Stimulated activated CD4-positive, alpha-beta T cell treated with anti-CD3 and anti-CD28 coated beads, Interleukin-12 subunit alpha, Interleukin-12 subunit beta, amount 100 ng/mL, for 4 hours (primary cell): ENCODE results near the gene NHSL1.

Experiments used
- DNase-seq: peaks from one replicate; pipeline ENCODE4 v3.0.0-alpha.2; 2020

NHSL1 gene

DNA sequence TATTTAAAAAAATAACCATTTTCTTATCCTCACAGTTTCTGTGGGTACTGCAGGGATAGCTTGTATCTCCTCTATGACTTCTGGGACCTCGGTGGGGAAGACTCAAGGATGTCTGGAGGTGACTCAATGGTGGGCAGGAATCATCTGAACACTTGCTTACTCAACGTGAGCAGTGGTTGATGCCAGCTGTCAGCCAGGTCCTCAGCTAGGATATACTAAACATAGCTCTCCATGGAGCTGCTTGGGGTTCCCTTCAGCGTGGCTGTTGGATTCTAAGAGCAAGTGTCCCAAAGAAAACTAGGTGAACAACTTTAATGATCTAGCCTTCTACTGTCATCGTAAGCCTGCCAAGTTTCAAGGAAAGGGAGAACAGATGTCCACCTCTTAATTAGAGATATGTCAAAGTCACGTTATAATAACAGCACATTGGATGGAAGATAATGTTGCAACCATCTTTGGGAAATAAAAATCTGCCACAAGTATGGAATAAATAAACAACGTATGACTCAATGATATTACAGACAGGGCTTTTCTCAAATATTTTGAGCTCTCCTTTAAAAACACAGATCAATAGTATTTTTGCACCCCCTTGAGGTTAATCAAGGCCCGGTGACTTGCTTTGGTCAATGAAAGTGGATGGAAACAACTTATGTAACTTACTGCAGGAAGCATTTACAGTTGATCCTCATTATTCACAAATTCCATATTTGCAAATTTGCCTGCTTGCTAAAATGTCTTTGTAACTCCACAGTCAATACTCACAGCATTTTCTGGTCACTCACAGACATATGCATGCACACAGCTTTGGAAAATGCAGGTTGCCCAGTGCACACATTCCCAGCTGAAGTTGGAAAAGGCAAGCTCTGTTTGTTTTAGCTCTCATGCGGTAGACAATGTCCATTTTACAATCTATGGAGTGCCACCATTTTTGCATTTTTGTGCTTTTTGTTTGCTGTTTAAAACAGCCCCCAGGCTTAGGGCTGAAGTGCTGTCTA lies 101.9 kb downstream of the NHSL1 start:
- DNase-seq = no peak

- no peak for DNase-seq
Measured at GRCh38 chr6:138396709-138397108, 102.6 kb downstream of the NHSL1 start.

GRCh38 chr6:138393871-138394783 lies 105.2 kb downstream of the NHSL1 start:
- DNase-seq = no peak

- DNase-seq = no peak
Measured at GRCh38 chr6:138389551-138389950, 109.7 kb downstream of the NHSL1 start.

- DNase-seq = no peak
Measured at GRCh38 chr6:138387577-138388368, 111.5 kb downstream of the NHSL1 start.

- no peak for DNase-seq
Measured at GRCh38 chr6:138386897-138387296, 112.4 kb downstream of the NHSL1 start.

- no peak for DNase-seq
Measured at GRCh38 chr6:138383776-138384175, 115.5 kb downstream of the NHSL1 start.

DNA sequence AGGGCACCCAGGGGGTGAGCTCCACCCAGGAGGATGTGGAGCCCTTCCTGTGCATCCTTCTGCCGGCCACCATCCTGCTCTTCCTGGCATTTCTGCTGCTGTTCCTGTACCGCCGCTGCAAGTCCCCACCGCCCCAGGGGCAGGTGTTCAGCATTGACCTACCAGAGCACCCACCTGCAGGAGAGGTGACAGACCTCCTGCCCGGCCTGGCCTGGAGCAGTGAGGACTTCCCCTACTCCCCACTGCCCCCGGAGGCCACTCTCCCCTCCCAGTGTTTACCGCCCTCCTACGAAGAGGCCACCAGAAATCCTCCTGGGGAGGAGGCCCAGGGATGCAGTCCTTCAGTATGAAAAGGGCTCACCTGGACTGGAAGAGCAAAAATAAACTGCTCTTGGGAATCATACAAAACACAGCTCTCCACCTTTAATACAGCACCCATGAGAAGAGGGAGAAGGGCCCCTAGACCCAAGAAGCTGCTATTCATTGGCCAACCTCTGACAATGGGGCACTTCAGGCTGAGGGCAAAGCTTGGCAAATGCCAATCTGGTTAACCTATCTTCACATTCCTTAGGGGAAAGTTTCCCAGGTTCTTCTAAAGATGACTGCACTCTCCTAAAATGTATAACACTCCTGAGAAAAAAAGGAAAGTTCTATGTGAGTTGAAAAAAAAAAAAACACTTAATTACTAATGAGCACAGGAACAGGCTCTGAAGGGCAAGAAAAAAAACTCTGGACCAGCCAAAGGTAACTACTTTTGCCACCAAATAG lies 116.6 kb downstream of the NHSL1 start:
- no peak for DNase-seq

- DNase-seq = no peak
Measured at GRCh38 chr6:138378463-138378862, 120.8 kb downstream of the NHSL1 start.

DNA sequence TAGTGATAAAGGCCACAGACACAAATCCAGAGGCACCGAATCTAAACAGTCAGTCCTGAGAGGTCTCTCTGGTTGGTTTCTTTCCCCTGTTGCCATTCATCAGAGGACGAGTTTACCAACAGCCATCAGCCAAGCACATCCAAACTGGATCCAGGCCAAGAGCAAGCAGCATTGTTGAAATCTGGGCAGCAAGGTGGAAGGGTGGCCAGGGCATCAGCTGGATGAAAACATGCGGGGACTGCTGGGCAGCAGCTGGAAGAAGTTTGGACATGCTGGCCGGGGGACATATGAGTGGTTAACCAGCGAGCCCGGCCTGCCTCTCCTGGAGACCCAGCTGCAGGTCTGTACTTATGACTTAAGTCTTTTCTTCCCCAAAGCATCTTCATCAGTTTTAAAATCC lies 121.5 kb downstream of the NHSL1 start, which contains the start of gene SMIM28:
Gene SMIM28 (plus strand): TSS at position 62 of the 400 bp plus-strand sequence. CDS start 168 bp downstream, at position 230.
- no peak for DNase-seq

- no peak for DNase-seq
Measured at GRCh38 chr6:138377042-138377441, 122.3 kb downstream of the NHSL1 start.

DNA sequence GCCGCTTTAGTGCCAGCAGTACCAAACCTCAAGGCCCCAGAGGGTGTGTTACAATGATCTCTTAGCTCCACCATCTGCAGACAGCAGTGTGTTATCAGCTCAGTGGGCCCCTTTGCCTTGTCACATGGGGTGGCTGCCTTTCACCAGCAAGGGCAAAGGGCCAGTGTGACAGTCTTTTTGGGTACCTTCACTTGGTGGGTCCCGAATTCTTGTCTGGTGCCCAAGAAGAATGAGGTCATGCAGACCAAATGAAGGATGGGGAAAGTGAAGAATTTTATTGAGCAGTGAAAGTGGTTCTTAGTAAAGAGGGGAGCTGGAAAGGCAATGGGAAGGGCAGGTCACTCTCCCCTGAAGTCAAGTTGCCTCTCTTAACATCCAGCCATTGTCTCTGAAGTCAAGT lies 124.5 kb downstream of the NHSL1 start:
- DNase-seq = no peak

- no peak for DNase-seq
Measured at GRCh38 chr6:138374230-138374629, 125.1 kb downstream of the NHSL1 start.

DNA sequence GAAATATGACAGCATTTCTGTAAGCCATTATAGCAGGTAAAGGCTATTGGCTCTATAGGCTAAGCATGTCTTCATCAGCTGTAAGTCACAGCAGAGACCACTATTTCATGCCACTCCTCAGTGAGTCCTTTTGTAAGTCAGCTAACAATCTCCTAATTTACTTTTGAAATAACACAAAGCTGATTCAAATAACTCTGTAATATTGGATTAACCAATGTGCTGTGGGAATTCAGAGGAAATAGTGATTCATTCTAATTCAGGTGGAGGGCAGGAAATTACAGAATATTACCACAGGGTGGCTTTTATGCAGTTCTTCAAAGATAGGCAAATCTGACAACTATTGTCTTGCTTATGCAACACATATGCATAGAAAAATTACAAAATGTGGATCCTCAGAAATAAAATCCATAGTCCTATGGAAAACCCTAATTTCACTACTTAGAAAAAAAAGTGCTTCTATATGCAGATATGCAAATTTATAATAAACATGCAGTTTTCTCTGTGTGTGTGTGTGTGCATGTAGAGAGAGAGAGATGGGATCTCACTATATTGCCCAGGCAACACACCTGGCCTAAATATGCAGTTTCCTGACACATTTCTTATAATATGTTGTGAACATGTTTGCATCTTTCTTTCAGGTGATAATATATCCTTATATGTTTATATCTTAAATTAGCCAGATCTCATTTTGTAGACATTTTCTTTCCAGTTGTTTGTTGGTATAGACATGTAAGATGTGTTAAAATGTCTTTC lies 126.4 kb downstream of the NHSL1 start:
- DNase-seq = no peak
